HepG2 (cell line): ENCODE data around the gene B4GALT5. TPM values are rescaled to one million over a fixed set of nuclear protein-coding genes. Genes with fewer than 3 reads are reported as not detected.

Experiments
- BCL6 ChIP-seq: IDR thresholded peaks from 2 replicates; pipeline ENCODE4 v1.6.1; 2016; ENCODE audit warnings: missing genetic modification reagents, missing compliant biosample characterization
- CBFB ChIP-seq: sonication (generic); formaldehyde crosslinking; IDR thresholded peaks from 2 replicates; pipeline ENCODE4 v1.4.0; 2020; ENCODE audit warnings: missing genetic modification reagents
- DRAP1 ChIP-seq: IDR thresholded peaks from 2 replicates; pipeline ENCODE4 v1.6.1; 2016; ENCODE audit warnings: missing genetic modification reagents, missing compliant biosample characterization
- GTF2F1 ChIP-seq: fragments of 150-350 bp; IDR thresholded peaks from 2 replicates; pipeline ENCODE4 v1.6.1; 2014; ENCODE audit warnings: low read length
- HOXA5 ChIP-seq: sonication (generic); formaldehyde crosslinking; IDR thresholded peaks from 2 replicates; pipeline ENCODE4 v1.4.0; 2020; ENCODE audit warnings: missing genetic modification reagents
- NONO ChIP-seq, 2 experiments: fragments of 450-650 bp in 1 of 2; sonication (generic) in 1 of 2; formaldehyde crosslinking in 1 of 2; IDR thresholded peaks in 1 of 2; conservative IDR thresholded peaks in 1 of 2; 2 replicates each; pipeline versions ENCODE4 v1.6.1 to v1.8.0; 2017 to 2022; ENCODE audit warnings: mild to moderate bottlenecking in 1 of 2, missing genetic modification reagents in 1 of 2, moderate library complexity in 1 of 2
- POGK ChIP-seq: sonication (generic); formaldehyde crosslinking; conservative IDR thresholded peaks from 2 replicates; pipeline ENCODE4 v1.8.0; 2022; ENCODE audit warnings: mild to moderate bottlenecking, moderate library complexity, missing genetic modification reagents
- POLR2AphosphoS5 ChIP-seq: IDR thresholded peaks from 2 replicates; pipeline ENCODE4 v1.6.1; 2012; ENCODE audit warnings: low read depth, low read length
- RORA ChIP-seq: sonication (generic); formaldehyde crosslinking; IDR thresholded peaks from 2 replicates; pipeline ENCODE4 v1.5.0; 2020; ENCODE audit warnings: mild to moderate bottlenecking, missing genetic modification reagents, moderate library complexity
- RXRB ChIP-seq: IDR thresholded peaks from 2 replicates; pipeline ENCODE4 v1.6.1; 2016; ENCODE audit warnings: borderline replicate concordance, missing genetic modification reagents, missing compliant biosample characterization
- THYN1 ChIP-seq: sonication (generic); formaldehyde crosslinking; IDR thresholded peaks from 2 replicates; pipeline ENCODE4 v1.8.1; 2023; ENCODE audit warnings: low read depth, mild to moderate bottlenecking, moderate library complexity, missing genetic modification reagents, borderline replicate concordance
- ZFP90 ChIP-seq: sonication (generic); formaldehyde crosslinking; IDR thresholded peaks from 2 replicates; pipeline ENCODE4 v1.8.0; 2022; ENCODE audit warnings: missing genetic modification reagents, mild to moderate bottlenecking, inconsistent platforms, borderline replicate concordance
- ZNF232 ChIP-seq: sonication (generic); formaldehyde crosslinking; IDR thresholded peaks from 2 replicates; pipeline ENCODE4 v1.4.0; 2020; ENCODE audit warnings: missing genetic modification reagents, borderline replicate concordance
- ZNF264 ChIP-seq: sonication (generic); formaldehyde crosslinking; IDR thresholded peaks from 2 replicates; pipeline ENCODE4 v1.4.0; 2020; ENCODE audit warnings: missing genetic modification reagents
- ZNF431 ChIP-seq: sonication (generic); formaldehyde crosslinking; IDR thresholded peaks from 2 replicates; pipeline ENCODE4 v1.9.0; 2022; ENCODE audit warnings: missing genetic modification reagents, low read depth, mild to moderate bottlenecking, borderline replicate concordance
- ZNF510 ChIP-seq: sonication (generic); formaldehyde crosslinking; IDR thresholded peaks from 2 replicates; pipeline ENCODE4 v1.4.0; 2020; ENCODE audit warnings: low read depth, mild to moderate bottlenecking, missing genetic modification reagents
- ZNF670 ChIP-seq: sonication (generic); formaldehyde crosslinking; IDR thresholded peaks from 2 replicates; pipeline ENCODE4 v1.8.0; 2022; ENCODE audit warnings: mild to moderate bottlenecking, missing genetic modification reagents, borderline replicate concordance
- ZNF710 ChIP-seq: sonication (generic); formaldehyde crosslinking; IDR thresholded peaks from 2 replicates; pipeline ENCODE4 v1.5.0; 2020; ENCODE audit warnings: mild to moderate bottlenecking, missing genetic modification reagents, borderline replicate concordance
- ZSCAN29 ChIP-seq: sonication (generic); formaldehyde crosslinking; conservative IDR thresholded peaks from 2 replicates; pipeline ENCODE4 v1.4.0; 2020; ENCODE audit warnings: mild to moderate bottlenecking, missing genetic modification reagents
- polyA plus RNA-seq, 8 experiments: library from polyadenylated mRNA; depleted of rRNA in 3 of 8; stranded (reverse) in 7 of 8; unstranded in 1 of 8; fragments of >200 nt; fragmentation: Illumina TruSeq in 4 of 8; extraction: Trizol in 4 of 8; gene quantifications; 2 replicates each; pipeline versions ENCODE4 v1.2.1 to v1.2.3, GENCODE V29; 2011 to 2016; ENCODE audit warnings: low read depth in 4 of 8, missing spikeins in 1 of 8, mixed read lengths in 1 of 8; ENCODE audit not compliant: insufficient read depth in 1 of 8
- total RNA-seq, 5 experiments: library from RNA; depleted of rRNA; stranded (reverse); fragments of >200 nt; fragmentation: Illumina TruSeq; extraction: Trizol; gene quantifications; 2 replicates each; pipeline ENCODE4 v1.2.3, GENCODE V29; 2016; ENCODE audit warnings: low read depth in 1 of 5
- TF ChIP-seq, protein P1 (sequence below): IDR thresholded peaks from 2 replicates; pipeline ENCODE4 v1.6.1; 2016; ENCODE audit warnings: low read depth
- TF ChIP-seq, protein P2 (sequence below): sonication (generic); formaldehyde crosslinking; IDR thresholded peaks from 2 replicates; pipeline ENCODE4 v1.8.0; 2022; ENCODE audit warnings: mild to moderate bottlenecking, missing genetic modification reagents, borderline replicate concordance

The B4GALT5 gene
- total and polyA plus RNA-seq, 2 of the 13 experiments (the other 11 are each of a cell fraction or from before 2014, with no cell fraction given) = 27.3 to 30.9 TPM

- TF ChIP-seq BCL6 (CRISPR knock-in tag) = peak; percentile 37; the same call in 1 of the 2 replicates
- TF ChIP-seq RORA (CRISPR knock-in tag) = no peak
- peak; percentile 32; the same call in 1 of the 2 replicates for TF ChIP-seq POLR2AphosphoS5
- TF ChIP-seq THYN1 = 0 out of 2 replicates have a peak, but pooled peaks have one; percentile 53
- 0 out of 2 replicates have a peak, but pooled peaks have one; percentile 39 for TF ChIP-seq ZNF710
- TF ChIP-seq ZFP90 (CRISPR knock-in tag) = 0 out of 2 replicates have a peak, but pooled peaks have one; percentile 64
- peak; percentile 45; the same call in 1 of the 2 replicates for TF ChIP-seq DRAP1 (CRISPR knock-in tag)
- TF ChIP-seq, protein P1, sequence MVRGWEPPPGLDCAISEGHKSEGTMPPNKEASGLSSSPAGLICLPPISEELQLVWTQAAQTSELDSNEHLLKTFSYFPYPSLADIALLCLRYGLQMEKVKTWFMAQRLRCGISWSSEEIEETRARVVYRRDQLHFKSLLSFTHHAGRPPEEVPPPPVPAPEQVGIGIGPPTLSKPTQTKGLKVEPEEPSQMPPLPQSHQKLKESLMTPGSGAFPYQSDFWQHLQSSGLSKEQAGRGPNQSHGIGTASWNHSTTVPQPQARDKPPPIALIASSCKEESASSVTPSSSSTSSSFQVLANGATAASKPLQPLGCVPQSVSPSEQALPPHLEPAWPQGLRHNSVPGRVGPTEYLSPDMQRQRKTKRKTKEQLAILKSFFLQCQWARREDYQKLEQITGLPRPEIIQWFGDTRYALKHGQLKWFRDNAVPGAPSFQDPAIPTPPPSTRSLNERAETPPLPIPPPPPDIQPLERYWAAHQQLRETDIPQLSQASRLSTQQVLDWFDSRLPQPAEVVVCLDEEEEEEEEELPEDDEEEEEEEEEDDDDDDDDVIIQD = peak; percentile 81
- 0 out of 2 replicates have a peak, but pooled peaks have one; percentile 10 for TF ChIP-seq GTF2F1
- peak; percentile 21; the same call in 1 of the 2 replicates for TF ChIP-seq ZSCAN29 (CRISPR knock-in tag)
- TF ChIP-seq NONO (IDR thresholded peaks at IDR 0.05) = no peak
- TF ChIP-seq NONO (CRISPR knock-in tag; conservative IDR thresholded peaks at IDR 0.05) = 0 out of 2 replicates have a peak, but pooled peaks have one; percentile 15
- peak; percentile 66; the same call in 1 of the 2 replicates for TF ChIP-seq RXRB (CRISPR knock-in tag)
- TF ChIP-seq ZNF431 (CRISPR knock-in tag) = no peak
- TF ChIP-seq POGK (CRISPR knock-in tag) = peak; percentile 67
- no peak for TF ChIP-seq ZNF510
- no peak for TF ChIP-seq ZNF670
- peak; percentile 75 for TF ChIP-seq ZNF264
- TF ChIP-seq, protein P2, sequence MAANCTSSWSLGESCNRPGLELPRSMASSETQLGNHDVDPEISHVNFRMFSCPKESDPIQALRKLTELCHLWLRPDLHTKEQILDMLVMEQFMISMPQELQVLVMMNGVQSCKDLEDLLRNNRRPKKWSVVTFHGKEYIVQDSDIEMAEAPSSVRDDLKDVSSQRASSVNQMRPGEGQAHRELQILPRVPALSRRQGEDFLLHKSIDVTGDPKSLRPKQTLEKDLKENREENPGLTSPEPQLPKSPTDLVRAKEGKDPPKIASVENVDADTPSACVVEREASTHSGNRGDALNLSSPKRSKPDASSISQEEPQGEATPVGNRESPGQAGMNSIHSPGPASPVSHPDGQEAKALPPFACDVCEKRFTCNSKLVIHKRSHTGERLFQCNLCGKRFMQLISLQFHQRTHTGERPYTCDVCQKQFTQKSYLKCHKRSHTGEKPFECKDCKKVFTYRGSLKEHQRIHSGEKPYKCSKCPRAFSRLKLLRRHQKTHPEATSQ (CRISPR knock-in tag) = no peak; the same call in 1 of the 2 replicates
- TF ChIP-seq ZNF232 = peak; percentile 65; the same call in 1 of the 2 replicates
- peak; percentile 15; the same call in 1 of the 2 replicates for TF ChIP-seq HOXA5 (CRISPR knock-in tag)
- TF ChIP-seq CBFB (CRISPR knock-in tag) = no peak
Observed at GRCh38 chr20:49675368-49676151, 38.1 kb downstream of the B4GALT5 start (continued).
